Measurements from ENCODE around the gene UST.

UST gene

DNA sequence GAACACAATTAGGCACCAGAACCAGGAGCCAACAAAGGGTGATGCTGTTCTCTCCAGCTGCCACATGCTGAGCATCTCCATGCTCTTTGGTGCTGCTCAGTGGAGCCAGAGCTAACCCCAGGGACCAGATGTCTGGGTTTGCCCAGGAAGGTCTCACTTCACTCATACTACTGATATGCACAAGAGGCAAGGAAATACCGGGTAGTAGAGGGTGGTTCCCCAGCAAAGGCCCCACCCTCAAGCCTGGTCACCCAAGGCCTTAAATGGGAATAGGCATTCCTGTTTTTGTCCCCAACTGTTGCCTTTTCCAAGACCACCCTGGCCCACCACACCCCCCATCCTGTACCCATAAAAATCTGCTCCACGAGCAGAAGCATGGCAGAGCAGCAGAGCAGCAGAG is 366.1 kb downstream of the UST start:
- TF ChIP-seq, protein P1, sequence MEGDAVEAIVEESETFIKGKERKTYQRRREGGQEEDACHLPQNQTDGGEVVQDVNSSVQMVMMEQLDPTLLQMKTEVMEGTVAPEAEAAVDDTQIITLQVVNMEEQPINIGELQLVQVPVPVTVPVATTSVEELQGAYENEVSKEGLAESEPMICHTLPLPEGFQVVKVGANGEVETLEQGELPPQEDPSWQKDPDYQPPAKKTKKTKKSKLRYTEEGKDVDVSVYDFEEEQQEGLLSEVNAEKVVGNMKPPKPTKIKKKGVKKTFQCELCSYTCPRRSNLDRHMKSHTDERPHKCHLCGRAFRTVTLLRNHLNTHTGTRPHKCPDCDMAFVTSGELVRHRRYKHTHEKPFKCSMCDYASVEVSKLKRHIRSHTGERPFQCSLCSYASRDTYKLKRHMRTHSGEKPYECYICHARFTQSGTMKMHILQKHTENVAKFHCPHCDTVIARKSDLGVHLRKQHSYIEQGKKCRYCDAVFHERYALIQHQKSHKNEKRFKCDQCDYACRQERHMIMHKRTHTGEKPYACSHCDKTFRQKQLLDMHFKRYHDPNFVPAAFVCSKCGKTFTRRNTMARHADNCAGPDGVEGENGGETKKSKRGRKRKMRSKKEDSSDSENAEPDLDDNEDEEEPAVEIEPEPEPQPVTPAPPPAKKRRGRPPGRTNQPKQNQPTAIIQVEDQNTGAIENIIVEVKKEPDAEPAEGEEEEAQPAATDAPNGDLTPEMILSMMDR (IDR thresholded peaks at IDR 0.05; ENCODE audit: low read depth, low read length, missing control alignments): no peak
- no peak for DNase-seq
- H3K4me3 ChIP-seq (ENCODE audit: low read depth, low read length): no peak overlapping the region
- no peaks in the 10 kb centered on the region for H3K36me3 ChIP-seq (replicated peaks)
- no peaks in the 10 kb centered on the region for H3K27me3 ChIP-seq (replicated peaks)
- in situ Hi-C loops (cut with HindIII; ENCODE audit: low pct_ligation_motif_present, low sequenced_read_pairs): no loop called here
- H3K27ac ChIP-seq: no peak overlapping the region

DNA sequence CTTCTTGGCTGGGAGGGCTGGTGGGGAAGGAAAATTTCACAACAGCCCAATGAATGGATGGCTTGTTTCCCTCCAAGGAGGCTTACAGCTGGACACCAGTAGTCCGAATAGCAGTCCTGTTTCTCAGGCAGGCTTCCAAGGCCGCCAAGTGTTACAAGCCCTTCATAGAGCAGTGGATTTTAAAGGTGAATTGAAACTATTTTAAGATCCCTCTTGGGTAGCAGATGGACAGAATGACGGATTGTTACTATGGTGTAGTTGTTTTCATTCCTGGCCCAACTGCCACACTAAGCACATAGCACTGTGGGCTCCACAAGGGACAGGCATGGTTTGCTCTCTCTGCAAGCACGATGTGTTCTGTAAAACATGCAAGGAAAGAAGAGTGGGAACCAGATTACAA is 367.3 kb downstream of the UST start:
- no peak overlapping the region for H3K27ac ChIP-seq
- in situ Hi-C loops (cut with HindIII; ENCODE audit: low pct_ligation_motif_present, low sequenced_read_pairs): no loop called here
- H3K36me3 ChIP-seq (replicated peaks): no peaks in the 10 kb centered on the region
- no peak overlapping the region for H3K4me3 ChIP-seq (ENCODE audit: low read depth, low read length)
- DNase-seq: no peak
- H3K27me3 ChIP-seq (replicated peaks): no peaks in the 10 kb centered on the region
- TF ChIP-seq, protein P1 (IDR thresholded peaks at IDR 0.05; ENCODE audit: low read depth, low read length, missing control alignments): no peak

DNA sequence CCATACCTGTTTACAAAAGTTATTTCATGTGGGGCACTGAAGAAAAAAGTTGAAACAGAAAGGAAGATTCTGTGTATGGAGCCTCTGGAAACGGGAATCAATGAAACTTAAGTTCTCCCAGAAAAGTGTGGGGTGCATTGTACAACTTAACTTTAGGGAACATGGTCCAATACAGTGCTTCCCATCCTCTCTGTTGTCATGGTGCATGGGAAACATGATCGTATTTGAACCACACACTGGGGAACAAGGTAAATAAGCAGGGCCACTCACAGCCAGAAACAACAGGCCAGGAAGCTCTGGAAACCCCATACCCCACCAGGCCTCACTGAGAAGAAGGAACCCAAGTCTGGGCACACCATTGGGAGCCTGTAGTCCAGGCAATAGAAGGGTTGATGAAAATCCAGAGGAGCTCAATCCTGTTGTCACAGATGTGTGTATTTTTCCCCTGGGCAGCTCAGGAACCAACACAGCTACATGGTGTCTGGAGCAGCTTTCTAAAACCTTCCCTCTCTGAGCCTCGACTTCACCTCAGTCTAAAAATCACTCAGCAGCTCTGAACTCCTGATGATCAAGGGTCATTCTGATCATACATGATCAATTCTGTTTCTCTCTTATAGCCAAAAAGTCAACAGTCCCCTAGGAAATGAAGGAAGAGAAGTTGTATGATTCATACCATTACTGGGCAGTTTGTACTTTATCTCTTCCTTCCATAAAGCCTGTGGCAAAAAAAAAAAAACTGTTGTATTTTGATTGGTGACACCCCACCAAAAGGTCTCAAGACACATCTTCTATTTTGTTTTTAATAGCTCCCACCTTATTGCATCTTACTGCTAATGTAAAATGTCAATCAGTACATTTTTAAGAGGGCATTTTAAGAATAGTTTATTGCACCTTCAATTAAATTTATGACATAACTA is 372.2 kb downstream of the UST start:
- no peak overlapping the region for H3K4me3 ChIP-seq (ENCODE audit: low read depth, low read length)
- in situ Hi-C loops (cut with HindIII; ENCODE audit: low pct_ligation_motif_present, low sequenced_read_pairs): no loop called here
- TF ChIP-seq, protein P1 (IDR thresholded peaks at IDR 0.05; ENCODE audit: low read depth, low read length, missing control alignments): no peak

DNA sequence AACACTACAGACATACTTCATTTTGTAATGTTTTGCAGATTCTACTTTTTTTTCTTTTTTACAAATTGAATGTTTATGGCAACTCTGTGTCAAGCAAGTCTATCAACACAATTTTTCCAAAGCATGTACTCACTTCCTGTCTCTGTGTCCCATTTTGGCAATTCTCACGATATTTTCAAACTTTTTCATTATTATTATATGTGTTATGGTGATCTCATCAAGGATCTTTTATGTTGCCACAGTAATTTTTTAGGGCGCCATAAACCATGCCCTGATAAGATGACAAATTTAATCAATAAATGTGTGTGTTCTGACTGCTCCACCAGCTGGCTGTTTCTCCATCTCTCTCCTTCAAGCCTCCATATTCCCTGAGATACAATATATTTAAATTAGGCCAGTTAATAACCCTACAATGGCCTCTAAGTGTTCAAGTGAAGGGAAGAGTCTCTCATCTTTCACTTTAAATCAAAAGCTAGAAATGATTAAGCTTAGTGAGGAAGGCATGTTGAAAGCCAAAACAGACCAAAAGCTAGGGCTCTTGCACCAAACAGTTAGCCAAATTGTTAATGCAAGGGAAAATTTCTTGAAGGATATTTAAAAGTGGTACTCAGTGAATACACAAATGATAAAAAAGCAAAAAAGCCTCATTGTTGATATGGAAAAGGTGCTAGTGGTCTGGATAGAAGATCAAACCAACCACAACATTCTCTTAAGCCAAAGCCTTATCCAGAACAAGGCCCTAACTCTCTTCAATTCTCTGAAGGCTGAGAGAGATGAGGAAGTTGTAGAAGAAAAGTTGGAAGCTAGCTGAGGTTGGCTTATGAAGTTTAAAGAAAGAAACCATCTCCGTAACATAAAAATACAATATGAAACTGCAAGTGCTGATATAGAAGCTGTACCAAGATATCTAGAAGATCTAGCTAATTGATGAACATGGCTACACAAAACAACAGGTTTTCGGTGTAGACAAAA is 376.3 kb downstream of the UST start:
- TF ChIP-seq, protein P1 (IDR thresholded peaks at IDR 0.05; ENCODE audit: low read depth, low read length, missing control alignments): no peak
- no peaks in the 10 kb centered on the region for H3K27me3 ChIP-seq (replicated peaks)
- no peak for DNase-seq
- H3K4me3 ChIP-seq (ENCODE audit: low read depth, low read length): no peak overlapping the region
- in situ Hi-C loops (cut with HindIII; ENCODE audit: low pct_ligation_motif_present, low sequenced_read_pairs): no loop called here
- H3K27ac ChIP-seq: no peak overlapping the region
- H3K36me3 ChIP-seq (replicated peaks): no peaks in the 10 kb centered on the region

More for the DNA sequence above, 372.2 kb downstream of the UST start:
- no peaks in the 10 kb centered on the region for H3K36me3 ChIP-seq (replicated peaks)
- no peak overlapping the region for H3K27ac ChIP-seq
- no peaks in the 10 kb centered on the region for H3K27me3 ChIP-seq (replicated peaks)
- no peak for DNase-seq

DNA sequence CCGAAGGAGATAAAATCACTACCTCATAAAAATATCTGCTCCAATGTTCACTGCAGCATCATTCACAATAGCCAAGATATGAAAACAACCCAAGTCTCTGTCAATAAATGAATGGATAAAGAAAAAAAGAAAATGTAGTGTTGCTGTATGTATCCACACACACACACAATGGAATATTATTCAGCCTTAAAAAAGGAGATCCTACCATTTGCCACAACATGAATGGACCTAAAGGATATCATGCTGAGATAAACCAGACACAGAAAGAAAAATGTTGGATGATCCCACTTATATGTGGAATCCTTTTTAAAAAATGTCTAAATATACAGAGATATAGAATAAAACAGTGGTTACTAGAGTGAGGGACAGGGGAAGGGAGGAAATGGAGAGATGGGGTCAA is 378.5 kb downstream of the UST start:
- DNase-seq: no peak
- Histone ChIP-seq H3K4me3 (ENCODE audit: low read depth, low read length) (no peak overlapping the region), H3K27me3 (replicated peaks) (no peaks in the 10 kb centered on the region), H3K36me3 (replicated peaks) (no peaks in the 10 kb centered on the region), H3K27ac (no peak overlapping the region)
- in situ Hi-C loops (cut with HindIII; ENCODE audit: low pct_ligation_motif_present, low sequenced_read_pairs): no loop called here
- TF ChIP-seq, protein P1 (IDR thresholded peaks at IDR 0.05; ENCODE audit: low read depth, low read length, missing control alignments): no peak
